ENCODE data around the gene CC2D1B. TPM values are rescaled to one million over a fixed set of nuclear protein-coding genes. Genes with fewer than 3 reads are reported as not detected.

Gene CC2D1B
- total and polyA plus RNA-seq, 9 of the 15 experiments (the other 6 are each of a cell fraction or from before 2014, with no cell fraction given): 1.2 to 33.6 (median 25.5) TPM

DNA sequence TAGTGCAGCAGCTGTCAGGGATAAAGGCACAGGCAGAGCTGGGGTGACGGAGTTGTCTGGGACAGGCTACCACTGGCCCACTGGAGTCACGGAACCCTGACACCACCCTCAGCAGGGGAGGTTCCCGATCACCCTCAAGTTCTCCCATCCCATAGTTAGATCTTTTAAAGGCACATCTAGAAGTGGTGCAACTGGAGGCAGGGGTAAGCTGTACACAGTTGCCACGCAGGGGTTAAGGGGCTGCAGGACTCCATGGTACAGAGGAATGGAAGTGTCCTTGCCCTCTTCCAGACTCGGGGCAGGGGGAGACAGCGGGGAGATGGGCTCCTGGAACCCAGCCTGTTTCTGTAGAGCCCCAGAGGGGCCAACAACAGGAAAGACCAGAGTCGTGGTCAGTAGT lies 13.3 kb downstream of the CC2D1B start:
- in situ Hi-C loops (cut with MboI): no loop called here
- POLR2A ChIA-PET: interaction anchor here (1.0 to 2.1 kb wide), 4 partner anchors 9 to 51 kb away, joined by 5 to 11 read pairs (median 9); partner anchors contain the start of genes CC2D1B, ORC1 and PRPF38A
- H3K9me1 ChIP-seq (ENCODE audit: control insufficient read depth, insufficient read depth, low read length): no peaks in the 10 kb centered on the region
- ATAC-seq (peak; percentile 7; the same call in 1 of the 3 replicates), DNase-seq (ENCODE audit: extremely low read depth in 1 of 4, low spot score in 3 of 4) (no peak), FAIRE-seq (no peak)
- 0 out of 2 replicates have a peak, but pooled peaks cover 3% of the 10 kb centered on the region for H4K20me1 ChIP-seq (replicated peaks; ENCODE audit: control insufficient read depth, insufficient read depth, low read length)
- 77% methylated on average over 7 of the region's 7 CpGs for WGBS (ENCODE audit: insufficient coverage, low coverage, missing lambda C conversion rate)
- H3K36me3 ChIP-seq (ENCODE audit: control insufficient read depth, insufficient read depth, low read length): peaks cover 64% of the 10 kb centered on the region
- no peak overlapping the region for H3K4me2 ChIP-seq (ENCODE audit: insufficient read depth, low read length)
- no peaks in the 10 kb centered on the region for H3K9me3 ChIP-seq (replicated peaks; ENCODE audit: control insufficient read depth, insufficient read depth, low read depth, low read length)
- H3K4me1 ChIP-seq (replicated peaks in 1 of 2; ENCODE audit: control insufficient read depth in 2 of 2, insufficient read depth in 2 of 2, low read length in 2 of 2): no peaks in the 10 kb centered on the region; a peak in 1 of 5 replicates
- no peak overlapping the region for H3K9ac ChIP-seq (ENCODE audit: insufficient read depth in 1 of 2, low read depth in 2 of 2, low read length in 2 of 2)
- no TSS peak for BruUV-seq (replicated peaks)
- H3K4me3 ChIP-seq: no peak overlapping the region
- H2AFZ ChIP-seq (ENCODE audit: low read depth, low read length): no peak overlapping the region
- intact Hi-C loops (cut with micrococcal nuclease): no loop called here
- CTCF ChIA-PET (ENCODE audit: low intra/inter-chr PET ratio): no interaction called here
- H3K79me2 ChIP-seq (ENCODE audit: control insufficient read depth, insufficient read depth, low read length): no peaks in the 10 kb centered on the region
- TF ChIP-seq ESRRB (CRISPR knock-in tag; IDR thresholded peaks at IDR 0.05; ENCODE audit: borderline replicate concordance): no peak
- TF ChIP-seq, protein P1, sequence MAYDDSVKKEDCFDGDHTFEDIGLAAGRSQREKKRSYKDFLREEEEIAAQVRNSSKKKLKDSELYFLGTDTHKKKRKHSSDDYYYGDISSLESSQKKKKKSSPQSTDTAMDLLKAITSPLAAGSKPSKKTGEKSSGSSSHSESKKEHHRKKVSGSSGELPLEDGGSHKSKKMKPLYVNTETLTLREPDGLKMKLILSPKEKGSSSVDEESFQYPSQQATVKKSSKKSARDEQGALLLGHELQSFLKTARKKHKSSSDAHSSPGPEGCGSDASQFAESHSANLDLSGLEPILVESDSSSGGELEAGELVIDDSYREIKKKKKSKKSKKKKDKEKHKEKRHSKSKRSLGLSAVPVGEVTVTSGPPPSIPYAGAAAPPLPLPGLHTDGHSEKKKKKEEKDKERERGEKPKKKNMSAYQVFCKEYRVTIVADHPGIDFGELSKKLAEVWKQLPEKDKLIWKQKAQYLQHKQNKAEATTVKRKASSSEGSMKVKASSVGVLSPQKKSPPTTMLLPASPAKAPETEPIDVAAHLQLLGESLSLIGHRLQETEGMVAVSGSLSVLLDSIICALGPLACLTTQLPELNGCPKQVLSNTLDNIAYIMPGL (CRISPR knock-in tag; IDR thresholded peaks at IDR 0.05): no peak
- peak; percentile 43; the same call in 1 of the 2 replicates for TF ChIP-seq SUPT5H (IDR thresholded peaks at IDR 0.05)
- TF ChIP-seq POLR2B (IDR thresholded peaks at IDR 0.05; ENCODE audit: low read depth, partially characterized antibody): peak; percentile 38
- no peak for TF ChIP-seq MAFF (IDR thresholded peaks at IDR 0.05; ENCODE audit: low read length)
- TF ChIP-seq ZNF699 (CRISPR knock-in tag; IDR thresholded peaks at IDR 0.05; ENCODE audit: insufficient replicate concordance): no peak
- TF ChIP-seq MXD1 (CRISPR knock-in tag; IDR thresholded peaks at IDR 0.05; ENCODE audit: borderline replicate concordance, poor library complexity, severe bottlenecking): no peak
- TF ChIP-seq CEBPG (CRISPR knock-in tag; IDR thresholded peaks at IDR 0.05): no peak
- TF ChIP-seq CEBPG (tag; conservative IDR thresholded peaks at IDR 0.05 in 1 of 2, IDR thresholded peaks at IDR 0.05 in 1 of 2): no peak
- no peak for TF ChIP-seq RHOXF2B (CRISPR knock-in tag; conservative IDR thresholded peaks at IDR 0.05)
- TF ChIP-seq ZFP1 (CRISPR knock-in tag; IDR thresholded peaks at IDR 0.05): no peak
- TF ChIP-seq THRAP3 (IDR thresholded peaks at IDR 0.05; ENCODE audit: borderline replicate concordance): no peak
- no peak for TF ChIP-seq E2F6 (IDR thresholded peaks at IDR 0.05; ENCODE audit: borderline replicate concordance in 1 of 2, extremely low read depth in 1 of 2, insufficient read depth in 1 of 2, insufficient read length in 1 of 2, low read depth in 1 of 2, low read length in 1 of 2, poor library complexity in 1 of 2, severe bottlenecking in 1 of 2)
- no peaks in the 10 kb centered on the region for H3K27me3 ChIP-seq (ENCODE audit: control insufficient read depth in 2 of 2, insufficient read depth in 2 of 2, low read length in 2 of 2)
- H3K27ac ChIP-seq (ENCODE audit: extremely low read depth, low read depth, low read length): no peak overlapping the region
